ENCODE results near the gene TEF.

DNA sequence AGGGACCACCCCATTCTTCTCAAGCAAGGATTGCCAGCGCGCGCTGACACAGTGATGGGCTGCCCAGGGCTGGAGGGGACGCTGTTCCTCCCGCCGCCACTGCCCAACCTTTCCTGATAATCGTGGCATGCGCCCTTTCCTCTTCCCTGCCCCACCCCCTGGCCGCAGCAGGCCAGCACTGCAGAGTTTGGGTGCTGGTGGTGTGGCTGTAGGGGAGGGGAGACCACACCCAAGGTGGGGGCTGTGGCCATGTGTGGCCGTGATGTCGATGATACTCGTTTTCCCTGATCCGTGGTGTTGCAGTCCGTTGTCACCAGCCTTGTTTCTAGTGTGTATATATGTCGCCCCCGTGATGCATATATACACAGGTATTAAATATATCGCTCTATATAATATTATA is 22.8 kb upstream of the TEF start:
- TF ChIP-seq, protein P1, sequence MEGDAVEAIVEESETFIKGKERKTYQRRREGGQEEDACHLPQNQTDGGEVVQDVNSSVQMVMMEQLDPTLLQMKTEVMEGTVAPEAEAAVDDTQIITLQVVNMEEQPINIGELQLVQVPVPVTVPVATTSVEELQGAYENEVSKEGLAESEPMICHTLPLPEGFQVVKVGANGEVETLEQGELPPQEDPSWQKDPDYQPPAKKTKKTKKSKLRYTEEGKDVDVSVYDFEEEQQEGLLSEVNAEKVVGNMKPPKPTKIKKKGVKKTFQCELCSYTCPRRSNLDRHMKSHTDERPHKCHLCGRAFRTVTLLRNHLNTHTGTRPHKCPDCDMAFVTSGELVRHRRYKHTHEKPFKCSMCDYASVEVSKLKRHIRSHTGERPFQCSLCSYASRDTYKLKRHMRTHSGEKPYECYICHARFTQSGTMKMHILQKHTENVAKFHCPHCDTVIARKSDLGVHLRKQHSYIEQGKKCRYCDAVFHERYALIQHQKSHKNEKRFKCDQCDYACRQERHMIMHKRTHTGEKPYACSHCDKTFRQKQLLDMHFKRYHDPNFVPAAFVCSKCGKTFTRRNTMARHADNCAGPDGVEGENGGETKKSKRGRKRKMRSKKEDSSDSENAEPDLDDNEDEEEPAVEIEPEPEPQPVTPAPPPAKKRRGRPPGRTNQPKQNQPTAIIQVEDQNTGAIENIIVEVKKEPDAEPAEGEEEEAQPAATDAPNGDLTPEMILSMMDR (IDR thresholded peaks at IDR 0.05) = no peak
- no peak for TF ChIP-seq POLR2A (IDR thresholded peaks at IDR 0.05)
